Activated CD8-positive, alpha-beta memory T cell treated with anti-CD3 and anti-CD28 coated beads, Interleukin-2, amount 50 U/mL, for 4 hours (primary cell): Measurements from ENCODE around the gene ARL15.
"Not testable (repeated sequence)": the region's sequence is repeated elsewhere in the genome, so short reads cannot be mapped to it uniquely, and the experiment has no call there.

Experiments
- DNase-seq: peaks from one replicate; pipeline ENCODE4 v3.0.0-alpha.2; 2020

Gene ARL15

DNA sequence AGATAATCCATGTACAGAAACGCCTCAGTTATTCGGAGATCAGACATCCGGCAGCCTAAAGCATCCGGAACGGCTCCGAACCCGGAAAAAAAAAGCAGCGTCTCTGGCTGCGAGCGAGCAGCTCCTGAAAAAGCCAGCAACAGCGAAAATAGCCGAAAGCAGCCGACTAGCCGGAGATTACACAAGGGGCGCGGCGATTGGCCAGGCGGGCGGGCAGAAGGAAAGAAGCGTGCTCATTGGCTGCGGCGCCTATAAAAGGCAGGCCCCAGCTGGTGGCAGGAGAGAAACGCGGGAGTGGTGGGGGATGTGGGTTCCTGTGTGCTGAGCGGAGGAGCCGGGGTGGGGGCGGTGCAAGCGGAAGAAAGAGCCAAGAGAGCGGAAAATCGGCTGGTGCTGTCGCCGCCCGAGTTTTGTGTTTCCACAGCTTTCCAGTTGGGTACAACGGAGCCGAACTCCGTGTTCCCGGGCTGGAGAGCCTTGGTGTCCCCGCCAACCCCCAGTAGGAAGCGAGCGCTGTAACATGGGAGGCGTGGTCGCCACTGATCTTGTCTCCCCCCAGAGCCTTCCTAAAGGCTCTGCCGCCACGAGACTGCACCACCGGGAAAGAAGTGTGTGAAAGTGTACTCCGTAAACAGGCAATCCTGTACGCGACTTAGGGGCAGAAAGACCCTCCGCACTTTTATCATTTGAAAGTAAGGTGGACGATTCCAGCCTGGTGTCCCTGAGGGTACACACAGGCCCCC, at the start of gene ARL15:
Gene ARL15 (minus strand): TSS at position 141 of the 743 bp plus-strand sequence.
- DNase-seq: peak; percentile 98

DNA sequence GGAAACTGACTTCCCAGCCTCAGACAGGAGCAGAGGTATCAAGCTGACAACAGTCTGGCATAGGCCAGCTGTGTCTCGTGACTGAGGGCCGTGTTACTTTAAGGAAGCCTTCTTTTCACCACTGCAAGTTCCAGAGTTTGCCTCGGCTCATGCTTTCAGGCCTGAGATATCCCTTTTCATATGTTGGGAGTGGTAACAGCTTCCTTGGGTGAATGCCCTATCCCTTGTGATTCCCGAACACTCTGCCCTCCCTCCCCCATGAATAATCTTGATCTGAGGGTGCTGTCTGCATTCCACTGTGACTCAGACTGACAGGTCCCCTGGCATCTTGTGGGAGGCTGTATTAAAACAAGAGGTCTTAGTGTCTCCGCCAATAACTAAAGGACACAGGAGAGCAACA, 49.7 kb upstream of the ARL15 start:
- DNase-seq: no peak

- DNase-seq: no peak
Measured at GRCh38 chr5:54357408-54358058, 47.2 kb upstream of the ARL15 start.

- not testable (repeated sequence) for DNase-seq
Measured at GRCh38 chr5:54353933-54354564, 43.7 kb upstream of the ARL15 start.

DNA sequence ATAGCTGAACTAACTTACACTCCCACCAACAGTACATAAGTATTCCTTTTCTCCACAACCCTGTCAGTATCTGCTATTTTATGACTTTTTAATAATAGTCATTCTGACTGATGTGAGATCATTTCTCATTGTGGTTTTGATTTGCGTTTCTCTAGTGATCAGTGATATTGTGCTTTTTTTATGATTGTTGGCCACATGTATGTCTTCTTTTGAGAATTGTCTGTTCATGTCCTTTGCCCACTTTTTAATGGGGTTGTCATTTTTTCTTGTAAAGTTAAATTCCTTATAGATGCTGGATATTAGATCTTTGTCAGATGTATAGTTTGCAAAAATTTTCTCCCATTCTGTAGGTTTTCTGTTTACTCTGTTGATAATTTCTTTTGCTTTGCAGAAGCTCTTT, 42.2 kb upstream of the ARL15 start:
- not testable (repeated sequence) for DNase-seq

DNA sequence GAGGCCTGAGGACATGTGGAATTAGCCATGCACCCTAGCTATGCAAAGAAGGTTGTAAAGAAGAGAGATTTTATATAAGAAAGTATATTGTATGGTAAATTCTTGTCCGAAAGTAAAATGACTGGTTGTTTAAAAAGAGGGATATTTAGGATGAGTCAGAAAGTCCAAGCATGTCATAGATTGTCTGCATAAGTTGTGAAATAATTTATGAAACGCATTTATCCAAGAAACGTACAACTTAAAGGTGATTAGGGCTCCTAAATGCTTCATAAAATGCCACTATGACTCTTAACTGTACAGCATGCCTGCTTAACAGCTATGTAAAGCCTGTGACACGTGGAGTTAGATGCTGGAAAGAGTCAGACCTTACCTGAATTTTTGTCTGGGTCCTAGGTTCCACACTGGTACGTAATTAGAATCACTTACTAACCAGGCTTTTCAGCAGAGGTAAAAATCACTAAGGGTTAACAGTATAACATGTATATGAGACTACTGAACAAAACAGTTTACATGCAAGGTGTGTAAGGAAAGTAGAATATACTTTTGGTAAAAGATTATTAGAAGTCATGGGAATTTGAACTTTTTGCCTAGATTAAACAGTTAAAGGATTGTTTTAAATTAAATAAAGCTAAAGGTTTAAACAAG, 37.0 kb upstream of the ARL15 start:
- no peak for DNase-seq

GRCh38 chr5:54344653-54345052, 34.3 kb upstream of the ARL15 start:
- no peak for DNase-seq

- no peak for DNase-seq
Measured at GRCh38 chr5:54341971-54342370, 31.6 kb upstream of the ARL15 start.

GRCh38 chr5:54337523-54337922, 27.1 kb upstream of the ARL15 start:
- DNase-seq: no peak

- no peak for DNase-seq
Measured at GRCh38 chr5:54332720-54333119, 22.3 kb upstream of the ARL15 start.

GRCh38 chr5:54329731-54330709, 19.6 kb upstream of the ARL15 start:
- no peak for DNase-seq

DNA sequence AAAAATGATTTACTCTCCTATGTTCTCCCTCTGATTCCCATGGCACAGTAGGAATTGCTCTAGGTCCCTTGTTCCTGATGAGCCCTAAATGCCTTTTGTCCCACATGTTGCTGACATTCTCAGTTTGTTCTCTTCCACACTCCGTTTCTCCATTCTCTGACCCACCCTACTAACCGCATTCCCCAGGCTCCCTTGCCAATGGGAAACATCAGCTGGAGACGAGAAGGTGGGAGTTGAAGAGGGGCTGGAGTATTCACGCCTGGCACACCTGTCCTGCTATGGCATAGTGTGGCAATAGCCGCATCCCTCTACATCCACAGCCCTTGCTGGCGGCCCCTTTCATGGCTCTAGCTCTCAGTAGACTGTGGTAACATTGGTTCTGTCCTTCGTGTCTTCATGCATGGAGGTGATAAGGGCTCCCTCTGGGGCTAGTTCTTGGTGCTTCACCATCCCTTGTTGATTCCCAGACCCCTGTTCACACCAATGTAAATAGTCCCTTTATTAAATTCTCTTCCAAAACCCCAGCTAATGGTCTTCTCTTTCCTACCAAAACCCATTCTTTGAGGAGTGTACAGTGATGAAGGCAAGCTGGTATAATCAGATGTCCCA, 16.4 kb upstream of the ARL15 start:
- no peak for DNase-seq

DNA sequence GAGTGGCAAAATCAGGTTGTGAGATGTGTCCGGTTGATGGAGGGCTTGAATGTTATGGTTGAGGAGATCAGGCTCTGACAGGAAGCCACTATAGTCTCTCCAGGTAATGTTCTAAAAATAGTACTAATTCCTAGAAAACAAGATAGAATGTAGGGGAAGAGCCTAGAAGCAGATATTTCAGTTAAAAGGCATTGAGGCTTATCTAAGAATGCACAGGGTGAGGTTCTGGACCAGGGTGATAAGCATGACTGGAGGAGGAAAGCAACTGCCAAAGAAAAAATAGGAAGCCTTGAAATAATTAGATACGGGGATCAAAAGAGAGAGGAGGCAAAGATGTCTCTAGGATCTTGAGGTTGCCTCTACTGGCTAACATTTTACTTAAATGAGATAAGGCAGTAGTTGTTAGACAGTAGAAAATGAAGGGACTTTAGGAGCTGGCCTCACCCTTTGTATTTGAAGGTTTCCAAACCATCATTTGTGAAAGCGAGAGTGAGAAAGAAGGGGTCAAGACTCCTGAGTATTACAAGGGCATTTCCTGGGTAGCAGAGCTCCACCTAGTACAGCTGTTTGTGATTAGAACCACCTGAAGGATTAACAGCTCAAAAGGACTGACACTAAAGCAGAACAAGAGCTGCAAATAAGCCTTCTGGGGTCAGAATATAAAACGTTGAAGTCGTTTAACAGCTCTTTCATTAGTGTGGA, 15.4 kb upstream of the ARL15 start:
- no peak for DNase-seq

- no peak for DNase-seq
Measured at GRCh38 chr5:54325272-54325609, 14.9 kb upstream of the ARL15 start.

DNA sequence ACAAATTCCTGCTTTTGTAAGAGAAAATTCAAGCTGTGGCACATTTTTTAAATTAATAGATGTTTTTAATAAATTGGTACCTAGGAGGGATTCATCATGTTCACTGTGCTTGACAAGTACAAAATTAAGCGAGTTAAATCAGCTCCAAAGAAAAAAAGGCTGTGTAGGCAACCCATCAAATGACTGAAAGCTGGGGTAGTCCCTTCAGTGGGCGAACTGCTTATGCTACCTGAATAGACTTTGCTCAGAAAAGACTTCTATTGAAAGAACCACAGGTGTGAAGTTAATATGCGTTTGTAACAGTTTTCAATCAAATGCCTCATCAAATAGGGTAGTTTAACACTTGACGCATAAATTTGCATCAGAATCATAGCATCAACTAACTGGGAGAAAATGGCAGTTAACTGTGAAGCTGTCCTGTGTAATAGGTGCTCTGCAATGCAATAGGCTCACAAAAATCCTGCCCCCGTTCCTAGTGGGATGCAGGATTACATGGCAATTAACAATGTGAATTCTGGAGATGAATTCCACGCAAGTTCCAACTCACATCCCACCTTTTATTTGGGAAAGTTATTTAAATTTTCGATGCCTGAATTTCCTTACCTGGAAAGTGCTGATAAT, 14.4 kb upstream of the ARL15 start:
- DNase-seq: no peak

DNA sequence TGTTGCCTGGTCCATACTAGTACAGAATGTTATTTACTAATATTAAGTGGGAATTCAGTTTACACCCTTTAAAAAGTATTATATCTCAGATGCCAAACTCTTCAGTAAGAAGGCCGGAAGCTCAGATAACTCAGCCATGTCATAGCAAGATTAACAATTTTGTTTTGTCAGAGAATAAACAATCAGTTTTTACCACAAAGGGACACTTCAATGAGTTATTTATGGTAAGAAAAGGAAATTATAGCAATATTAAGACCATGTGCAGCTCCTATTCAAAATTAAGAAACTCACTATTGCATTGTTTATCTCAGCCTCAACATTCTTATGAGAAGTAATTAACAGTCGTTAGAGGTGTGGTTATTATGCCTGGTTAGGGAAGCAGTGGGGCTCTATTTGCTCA, 13.1 kb upstream of the ARL15 start:
- no peak for DNase-seq

GRCh38 chr5:54320256-54320655, 9.9 kb upstream of the ARL15 start:
- DNase-seq: no peak

DNA sequence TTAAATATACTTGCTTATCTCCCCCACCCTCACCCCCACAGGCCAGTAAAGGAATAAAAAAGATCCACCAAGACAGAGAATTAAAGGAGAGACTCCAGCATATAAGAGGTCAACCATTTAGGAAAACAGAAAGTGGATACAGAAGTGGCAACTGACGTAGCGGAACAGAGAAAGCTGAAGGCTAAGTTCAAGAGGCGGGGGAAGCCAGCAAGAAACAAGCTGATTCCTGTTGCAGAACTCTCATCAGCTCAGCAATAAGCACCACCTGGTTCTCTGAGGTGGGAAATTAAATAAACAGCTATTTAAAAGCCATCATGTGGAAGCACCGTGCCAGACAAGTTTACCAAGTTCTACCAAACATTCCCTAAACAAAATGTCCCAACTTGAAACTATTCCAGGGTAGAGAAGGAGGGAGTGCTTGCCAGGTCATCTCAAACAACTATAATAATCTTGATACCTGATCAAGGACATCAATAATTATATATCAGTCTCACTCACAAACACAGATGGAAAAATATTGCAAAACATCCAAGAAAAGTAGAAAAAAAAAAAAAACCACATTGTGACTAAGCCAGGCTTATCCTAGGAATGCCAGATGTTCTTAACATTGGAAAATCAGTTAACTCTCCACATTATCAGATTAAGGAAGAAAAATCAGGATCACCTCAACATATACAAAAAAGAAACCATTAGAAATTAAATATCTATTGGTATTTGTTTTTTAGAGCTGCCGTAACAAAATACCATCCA, 7.3 kb upstream of the ARL15 start:
- no peak for DNase-seq

DNA sequence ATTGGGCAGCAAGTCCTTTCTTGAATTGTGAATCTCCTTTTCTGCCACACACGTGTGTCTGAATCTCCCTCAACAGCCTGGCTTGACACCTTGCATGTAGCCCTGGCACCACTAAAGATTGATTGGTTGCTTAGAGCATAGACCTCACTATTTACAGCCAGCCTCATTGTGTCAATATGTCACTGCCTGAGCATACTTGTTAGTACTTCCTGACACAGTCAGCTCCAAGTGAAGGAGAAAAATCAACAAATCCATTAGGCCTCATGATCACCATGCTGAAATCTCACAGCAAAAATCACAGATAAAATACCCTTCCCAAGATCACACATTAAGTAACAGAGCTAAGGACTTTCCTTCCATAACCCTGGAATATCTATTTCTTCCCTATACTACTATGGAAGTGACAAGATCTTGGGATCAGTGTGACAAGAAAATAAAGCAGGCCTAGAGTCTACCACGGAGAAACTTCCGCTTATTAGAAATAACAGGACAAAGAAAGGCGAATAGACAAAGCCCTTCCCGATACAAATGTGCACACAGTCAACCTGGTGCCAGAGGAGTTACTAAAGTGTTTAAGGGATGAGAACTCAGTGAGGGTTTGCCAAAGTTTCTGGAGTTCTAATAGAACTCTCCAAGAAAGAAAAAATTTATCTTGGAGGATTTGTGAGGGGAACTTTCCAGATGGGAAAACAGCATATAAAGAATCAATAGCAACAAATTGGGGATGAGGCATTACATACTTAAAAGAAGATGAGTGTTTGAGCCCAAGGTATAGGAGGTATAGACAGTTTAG, 5.6 kb upstream of the ARL15 start:
- no peak for DNase-seq
